Measurements from ENCODE around the gene S100A3.

Gene S100A3

GRCh38 chr1:153509729-153510354 lies 39.2 kb downstream of the S100A3 start:
- DNase-seq (ENCODE audit: low spot score), result peak; percentile 73

- DNase-seq (ENCODE audit: low spot score), result no peak
Measured at GRCh38 chr1:153509036-153509435, 40.0 kb downstream of the S100A3 start.

- DNase-seq (ENCODE audit: low spot score), result no peak
Measured at GRCh38 chr1:153507926-153508583, 41.0 kb downstream of the S100A3 start.

- DNase-seq (ENCODE audit: low spot score), result no peak
Measured at GRCh38 chr1:153506831-153507413, 42.1 kb downstream of the S100A3 start.

GRCh38 chr1:153506386-153506785 lies 42.7 kb downstream of the S100A3 start:
- DNase-seq (ENCODE audit: low spot score), result no peak

GRCh38 chr1:153505576-153505975 lies 43.5 kb downstream of the S100A3 start:
- DNase-seq (ENCODE audit: low spot score), result no peak

- no peak for DNase-seq (ENCODE audit: low spot score)
Measured at GRCh38 chr1:153503766-153504165, 45.3 kb downstream of the S100A3 start.

- DNase-seq (ENCODE audit: low spot score), result no peak
Measured at GRCh38 chr1:153498746-153499145, 50.3 kb downstream of the S100A3 start.

Data from hematopoietic multipotent progenitor cell treated with erythropoietin and hydrocortisone succinate and interleukin-3 and kit ligand, for 15 days (in vitro differentiated cells).